GM12873 (cell line): ENCODE results near the gene CA6.

Experiments used
- TF ChIP-seq, protein P1 (sequence below): IDR thresholded peaks from 2 replicates; pipeline ENCODE4 v1.5.1; 2012; ENCODE audit warnings: low read depth, mild to moderate bottlenecking, moderate library complexity, low read length, control low read depth; ENCODE audit not compliant: insufficient read depth; ENCODE audit errors: missing control alignments

CA6 gene

DNA sequence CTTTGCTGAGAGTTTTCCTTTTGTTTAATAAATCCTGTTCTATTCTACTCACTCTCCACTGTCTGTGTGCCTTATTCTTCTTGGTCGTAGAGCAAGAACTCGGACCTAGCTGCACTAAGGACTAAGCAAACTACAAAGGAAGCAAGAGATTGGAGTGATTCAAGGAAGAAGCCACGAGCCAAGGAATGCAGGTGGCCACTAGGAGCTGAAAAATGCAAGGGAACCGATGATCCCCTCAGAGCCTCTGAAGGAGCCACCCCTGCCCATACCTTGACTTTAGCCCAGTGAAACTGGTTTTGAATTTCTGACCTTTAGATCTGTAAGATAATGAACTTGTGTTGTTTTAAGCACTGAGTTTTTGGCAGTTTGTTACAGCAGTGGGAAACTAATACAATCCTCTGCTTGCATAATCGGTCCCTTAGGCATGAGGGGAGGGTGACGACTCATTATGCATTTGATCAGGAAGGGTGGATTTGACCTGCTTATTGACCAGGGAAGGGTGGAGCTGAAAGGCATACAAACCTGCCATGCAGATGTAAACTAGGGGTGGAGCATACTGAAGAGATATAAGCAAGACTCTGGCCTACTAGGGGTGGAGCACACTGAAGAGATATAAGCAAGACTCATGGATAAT is 6.2 kb upstream of the CA6 start:
- TF ChIP-seq, protein P1, sequence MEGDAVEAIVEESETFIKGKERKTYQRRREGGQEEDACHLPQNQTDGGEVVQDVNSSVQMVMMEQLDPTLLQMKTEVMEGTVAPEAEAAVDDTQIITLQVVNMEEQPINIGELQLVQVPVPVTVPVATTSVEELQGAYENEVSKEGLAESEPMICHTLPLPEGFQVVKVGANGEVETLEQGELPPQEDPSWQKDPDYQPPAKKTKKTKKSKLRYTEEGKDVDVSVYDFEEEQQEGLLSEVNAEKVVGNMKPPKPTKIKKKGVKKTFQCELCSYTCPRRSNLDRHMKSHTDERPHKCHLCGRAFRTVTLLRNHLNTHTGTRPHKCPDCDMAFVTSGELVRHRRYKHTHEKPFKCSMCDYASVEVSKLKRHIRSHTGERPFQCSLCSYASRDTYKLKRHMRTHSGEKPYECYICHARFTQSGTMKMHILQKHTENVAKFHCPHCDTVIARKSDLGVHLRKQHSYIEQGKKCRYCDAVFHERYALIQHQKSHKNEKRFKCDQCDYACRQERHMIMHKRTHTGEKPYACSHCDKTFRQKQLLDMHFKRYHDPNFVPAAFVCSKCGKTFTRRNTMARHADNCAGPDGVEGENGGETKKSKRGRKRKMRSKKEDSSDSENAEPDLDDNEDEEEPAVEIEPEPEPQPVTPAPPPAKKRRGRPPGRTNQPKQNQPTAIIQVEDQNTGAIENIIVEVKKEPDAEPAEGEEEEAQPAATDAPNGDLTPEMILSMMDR, result no peak

DNA sequence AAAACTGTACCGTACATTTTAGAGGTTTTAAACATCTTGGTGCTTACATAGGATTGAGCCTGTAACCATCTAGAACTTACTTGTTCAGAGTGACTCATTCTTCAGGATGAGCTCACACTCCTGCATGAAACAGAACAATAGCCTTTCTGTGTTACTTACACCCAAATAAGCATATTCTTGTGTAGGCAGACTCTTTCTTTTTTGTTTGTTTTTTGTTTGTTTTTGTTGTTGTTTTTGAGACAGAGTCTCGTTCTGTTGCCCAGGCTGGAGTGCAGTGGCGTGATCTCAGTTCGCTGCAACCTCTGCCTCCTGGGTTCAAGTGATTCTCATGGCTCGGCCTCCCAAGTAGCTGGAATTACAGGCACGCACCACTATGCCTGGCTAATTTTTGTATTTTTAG is 3.8 kb upstream of the CA6 start:
- TF ChIP-seq, protein P1, result no peak

DNA sequence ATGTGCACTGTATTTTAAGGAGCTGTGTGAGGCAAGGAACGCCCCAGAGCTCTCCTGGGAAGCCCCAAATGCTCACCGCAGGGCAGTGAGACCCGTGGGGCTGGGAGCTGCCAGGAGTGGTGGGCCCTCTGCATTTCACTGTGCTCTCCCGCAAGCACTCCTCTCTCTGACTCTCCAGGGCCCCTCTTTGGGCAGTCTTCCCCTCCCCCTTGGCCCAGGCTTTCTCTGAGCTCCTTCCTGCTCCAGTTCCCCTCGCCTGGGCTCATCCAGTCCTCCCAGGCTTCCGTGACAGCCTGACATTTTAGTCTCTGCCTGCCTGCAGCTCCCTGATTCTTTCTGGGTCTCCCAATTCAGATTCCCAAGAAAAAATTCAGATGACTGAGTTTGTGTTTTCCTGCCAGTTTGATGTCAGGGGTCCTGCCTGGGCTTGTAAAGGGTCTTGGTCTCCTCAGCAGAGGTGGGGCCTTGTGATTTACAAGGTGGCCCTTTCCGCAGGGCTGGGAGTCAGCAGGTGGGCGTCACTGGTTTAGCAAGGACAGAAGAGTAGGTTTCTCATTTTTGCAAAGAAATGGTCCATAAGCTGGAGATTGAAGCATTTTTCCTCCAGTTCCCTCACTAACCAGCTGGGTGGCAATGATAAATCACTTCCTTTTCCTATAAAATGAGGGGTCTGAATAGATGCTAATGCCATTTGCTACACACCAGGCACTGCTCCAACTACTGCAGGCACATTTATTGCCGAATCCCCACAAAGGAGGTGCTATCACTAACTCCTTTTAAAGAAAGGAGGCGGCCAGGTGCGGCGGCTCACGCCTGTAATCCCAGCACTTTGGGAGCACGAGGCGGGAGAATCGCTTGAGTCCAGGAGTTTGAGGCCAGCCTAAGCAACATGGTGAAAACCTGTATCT is 1.9 kb upstream of the CA6 start:
- TF ChIP-seq, protein P1, result no peak

DNA sequence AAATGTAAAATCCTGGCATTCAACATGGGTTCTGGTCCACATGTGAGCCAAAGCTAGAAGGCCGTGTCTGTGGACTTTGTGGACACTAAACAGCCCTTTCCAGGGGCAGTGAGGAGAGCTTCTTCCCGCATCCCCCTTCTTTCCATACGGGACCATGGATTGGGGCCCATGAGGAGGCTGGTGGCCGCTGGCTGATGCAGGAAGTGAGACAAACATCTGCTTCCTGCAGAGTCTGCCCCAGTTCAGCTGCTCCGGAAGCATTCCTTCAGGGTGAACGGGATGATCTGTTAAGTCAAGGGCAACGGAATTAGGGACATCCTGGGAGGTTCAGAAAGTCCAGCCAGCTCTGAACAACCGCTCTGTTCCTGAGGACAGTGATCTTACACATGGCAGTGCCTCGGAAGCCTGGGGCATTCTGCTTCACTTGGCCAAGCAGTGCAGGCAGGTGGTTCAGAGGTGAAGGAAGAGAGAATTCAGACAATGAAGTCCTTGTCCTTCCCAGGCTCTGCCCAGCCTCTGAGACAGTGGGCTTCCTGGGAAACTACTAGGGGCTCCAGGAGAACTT is 1.5 kb downstream of the CA6 start:
- TF ChIP-seq, protein P1, result no peak

DNA sequence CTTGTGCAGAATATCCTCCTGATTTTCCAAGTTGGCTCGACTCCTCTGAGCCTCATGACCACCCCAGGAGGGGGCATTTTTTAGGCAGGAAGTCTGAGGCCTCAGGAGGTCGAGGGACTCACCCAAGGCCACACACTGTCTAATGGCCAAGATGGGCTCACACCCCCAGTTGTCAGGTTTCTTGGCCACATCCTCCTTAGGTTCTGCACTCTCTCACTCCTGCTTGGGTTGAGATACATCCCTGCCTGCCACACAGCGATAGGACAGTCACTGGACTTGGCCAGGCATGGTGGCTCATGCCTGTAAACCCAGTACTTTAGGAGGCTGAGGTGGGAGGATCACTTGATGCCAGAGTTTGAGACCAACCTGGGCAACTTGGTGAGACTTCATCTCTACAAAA is 4.6 kb downstream of the CA6 start:
- TF ChIP-seq, protein P1, result no peak

DNA sequence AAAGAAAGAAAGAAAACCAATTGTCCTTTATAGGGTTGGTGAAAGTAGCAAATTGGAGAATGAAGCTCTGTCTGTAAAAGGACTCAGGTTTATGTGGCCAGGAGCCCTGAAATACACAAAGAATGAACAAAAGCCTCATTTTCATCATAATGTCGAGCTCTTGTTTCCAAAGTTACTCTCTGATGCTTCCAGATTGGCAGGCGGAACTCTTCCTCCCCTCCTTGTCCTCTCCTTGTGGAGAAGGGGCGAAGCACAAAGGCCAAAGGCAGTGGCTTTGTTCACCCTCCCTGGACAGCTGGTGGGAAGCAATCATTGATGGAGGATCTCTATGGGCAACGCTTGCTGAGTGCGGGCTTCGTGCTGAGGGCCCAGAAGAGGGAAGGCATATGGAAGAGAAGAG is 5.6 kb downstream of the CA6 start:
- TF ChIP-seq, protein P1, result no peak

DNA sequence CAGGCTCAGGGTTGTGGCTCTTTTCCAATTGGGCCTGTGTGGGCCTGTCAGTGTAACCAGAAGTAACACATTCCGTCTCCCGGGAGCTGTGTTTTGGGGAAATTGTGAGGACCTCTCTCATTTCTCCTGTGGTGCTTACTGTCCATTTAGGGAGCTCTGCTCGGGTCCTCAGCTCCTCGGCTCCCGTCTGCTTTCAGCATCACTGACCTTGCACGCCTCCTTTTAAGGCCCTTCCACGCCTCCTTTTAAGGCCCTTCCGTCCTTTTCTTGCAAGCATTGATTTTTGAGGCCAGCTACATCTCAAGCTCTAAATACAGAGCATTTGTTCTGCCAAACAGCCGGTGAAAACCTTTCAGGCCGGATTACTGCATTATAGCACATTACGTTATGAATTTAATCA is 9.7 kb downstream of the CA6 start:
- TF ChIP-seq, protein P1, result no peak
